Measurements from ENCODE around the gene NUDCD2. TPM values are rescaled to one million over a fixed set of nuclear protein-coding genes. Genes with fewer than 3 reads are reported as not detected.

NUDCD2 gene
- total and polyA plus RNA-seq, 2 donors (not counting 3 experiments of a cell fraction or from before 2014, with no cell fraction given): 3.9 to 50.3 TPM

GRCh38 chr5:163451489-163451888, 8.4 kb downstream of the NUDCD2 start:
- Histone ChIP-seq H3K27me3 (ENCODE audit: control insufficient read depth in 2 of 2, insufficient read depth in 2 of 2, low read length in 2 of 2) (no peaks in the 10 kb centered on the region), H3K4me3 (replicated peaks in 1 of 3; ENCODE audit: insufficient read depth in 1 of 3, low read depth in 1 of 3, low read length in 3 of 3) (no peak overlapping the region), H3K9me1 (replicated peaks; ENCODE audit: control insufficient read depth, extremely low read depth, insufficient read depth, low read length) (no peaks in the 10 kb centered on the region), H3K9ac (replicated peaks; ENCODE audit: extremely low read depth, insufficient read depth, low read length) (no peak overlapping the region), H3K4me2 (ENCODE audit: insufficient read depth, low read length) (no peak overlapping the region), H3K4me1 (ENCODE audit: control insufficient read depth, extremely low read depth, insufficient read depth, low read length) (peaks cover 8% of the 10 kb centered on the region), H4K20me1 (replicated peaks; ENCODE audit: control insufficient read depth, extremely low read depth, insufficient read depth, low read length) (no peaks in the 10 kb centered on the region), H3K27ac (ENCODE audit: insufficient read depth, low read depth, low read length) (no peak overlapping the region), H3K9me3 (replicated peaks; ENCODE audit: control insufficient read depth, insufficient read depth, low read length) (no peaks in the 10 kb centered on the region), H3K36me3 (ENCODE audit: control insufficient read depth in 2 of 2, extremely low read depth in 1 of 2, insufficient read depth in 2 of 2, low read length in 2 of 2) (peaks cover 6 to 15% of the 10 kb centered on the region in 2 experiments), H2AFZ (ENCODE audit: low read depth, low read length) (no peak overlapping the region), H3K79me2 (ENCODE audit: control insufficient read depth, insufficient read depth, low read length) (peaks cover 2% of the 10 kb centered on the region)
- dilution Hi-C loops (cut with MboI; ENCODE audit: extremely low pct_ligation_motif_present, low sequenced_read_pairs) (no loop called here), intact Hi-C loops (cut with micrococcal nuclease) (no loop called here)
- TF ChIP-seq MAX (IDR thresholded peaks at IDR 0.05; ENCODE audit: insufficient read depth, insufficient read length): no peak
- no peak for TF ChIP-seq EZH2 (IDR thresholded peaks at IDR 0.05; ENCODE audit: borderline replicate concordance, low read depth, low read length, severe bottlenecking)
- no peak for TF ChIP-seq FOS (IDR thresholded peaks at IDR 0.05; ENCODE audit: borderline replicate concordance, insufficient read depth, low read length)
- TF ChIP-seq CTCF (IDR thresholded peaks at IDR 0.05; ENCODE audit: extremely low read depth in 1 of 2, insufficient read depth in 1 of 2, low read depth in 1 of 2, low read length in 2 of 2): no peak
- TF ChIP-seq JUN (IDR thresholded peaks at IDR 0.05; ENCODE audit: borderline replicate concordance, insufficient read depth, insufficient read length, low read depth): no peak
- no peak for TF ChIP-seq GATA2 (IDR thresholded peaks at IDR 0.05; ENCODE audit: insufficient read depth, insufficient read length, low read depth, low read length)
- no peak for TF ChIP-seq POLR2A (IDR thresholded peaks at IDR 0.05; ENCODE audit: low read depth, low read length)
- no peak for TF ChIP-seq POLR2AphosphoS5 (IDR thresholded peaks at IDR 0.05; ENCODE audit: insufficient read depth, low read depth, low read length)
- no peak for TF ChIP-seq MYC (IDR thresholded peaks at IDR 0.05; ENCODE audit: low read depth, low read length)
- ChIA-PET CTCF (no interaction called here), POLR2A (no interaction called here)
- FAIRE-seq: no peak
- no peak for DNase-seq (ENCODE audit: low read depth, low spot score)
- no TSS peak for BruUV-seq (replicated peaks)

Measured in endothelial cell of umbilical vein (primary cell).